ENCODE results near the gene GUK1. TPM values are rescaled to one million over a fixed set of nuclear protein-coding genes. Genes with fewer than 3 reads are reported as not detected.

The GUK1 gene
- total and polyA plus RNA-seq, 2 of the 8 experiments (the other 6 are each of a cell fraction or from before 2014, with no cell fraction given): 68.5 to 183 TPM

DNA sequence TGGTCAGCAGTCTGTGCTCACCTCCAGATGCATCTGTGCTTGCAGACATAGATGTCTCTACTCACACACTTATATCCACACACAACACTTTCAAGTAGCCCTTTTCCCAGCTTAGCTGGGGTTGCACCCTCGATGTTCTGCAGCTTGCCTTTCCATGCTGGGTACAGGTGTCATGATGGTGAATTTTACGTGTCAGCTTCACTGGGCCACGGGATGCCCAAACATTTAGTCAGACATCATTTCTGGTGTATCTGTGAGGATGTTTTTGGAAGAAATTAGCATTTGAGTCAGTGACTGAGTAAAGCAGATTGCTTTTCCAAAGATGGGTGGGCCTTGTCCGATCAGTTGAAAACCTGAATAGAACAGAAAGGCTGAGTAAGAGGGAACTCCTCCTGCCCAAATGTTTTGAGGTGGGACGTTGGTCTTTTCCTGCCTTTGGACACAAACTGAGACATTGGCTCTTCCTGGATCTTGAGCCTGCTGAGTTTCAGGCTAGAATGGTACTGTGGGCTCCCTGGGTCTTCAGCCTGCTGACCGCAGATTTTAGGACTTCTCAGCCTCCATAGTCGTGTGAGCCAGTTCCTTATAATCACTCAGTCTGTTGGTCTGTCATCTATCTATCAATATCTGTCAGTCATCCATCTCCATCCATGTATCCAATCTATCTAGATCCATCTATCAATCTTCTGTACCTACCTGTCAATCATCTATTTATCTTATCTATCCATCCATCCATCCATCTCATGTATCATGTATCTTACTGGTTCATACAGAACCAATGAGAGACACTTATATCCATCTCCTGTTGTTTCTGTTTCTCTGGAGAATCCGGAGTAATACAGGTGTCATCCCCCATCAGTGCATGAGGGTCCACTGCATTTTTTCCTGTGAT lies 55.1 kb downstream of the GUK1 start:
- Histone ChIP-seq H3K79me1 (ENCODE audit: low read depth, low read length) (no peaks in the 10 kb centered on the region), H3K56ac (replicated peaks; ENCODE audit: insufficient read length, low read depth, low read length) (no peak overlapping the region), H4K91ac (replicated peaks; ENCODE audit: insufficient read length, low read length) (no peak overlapping the region), H3K27me3 (replicated peaks in 1 of 4; ENCODE audit: control insufficient read depth in 3 of 4, extremely low read depth in 1 of 4, insufficient read depth in 3 of 4, low read length in 3 of 4) (no peaks in the 10 kb centered on the region), H2BK15ac (ENCODE audit: low read length) (no peak overlapping the region), H2BK12ac (ENCODE audit: low read depth, low read length) (no peak overlapping the region), H2AK5ac (ENCODE audit: low read depth, low read length) (no peak overlapping the region), H3K14ac (ENCODE audit: insufficient read length) (no peak overlapping the region), H2BK120ac (replicated peaks; ENCODE audit: low read depth, low read length) (no peak overlapping the region), H3K23me2 (ENCODE audit: low read depth, low read length) (no peaks in the 10 kb centered on the region), H2AFZ (ENCODE audit: low read length) (no peak overlapping the region), H3K23ac (ENCODE audit: insufficient read length) (no peak overlapping the region), H2BK5ac (ENCODE audit: low read depth, low read length) (no peak overlapping the region), H4K5ac (ENCODE audit: insufficient read length, low read depth, low read length) (no peak overlapping the region), H3K4me3 (ENCODE audit: extremely low read depth in 1 of 4, insufficient read depth in 2 of 4, low read depth in 3 of 4, low read length in 4 of 4) (no peak overlapping the region), H3K27ac (ENCODE audit: low read depth, low read length) (no peak overlapping the region), H4K8ac (ENCODE audit: extremely low read depth, insufficient read depth, low read length) (no peak overlapping the region), H3K9me3 (ENCODE audit: insufficient read depth in 2 of 2, low read depth in 1 of 2, low read length in 1 of 2) (peaks cover 15 to 20% of the 10 kb centered on the region in 2 experiments), H3K9ac (replicated peaks in 1 of 4; ENCODE audit: extremely low read depth in 1 of 4, low read depth in 3 of 4, low read length in 3 of 4) (no peak overlapping the region), H2BK20ac (ENCODE audit: low read length) (no peak overlapping the region), H3K4me2 (ENCODE audit: insufficient read depth in 1 of 2, low read depth in 2 of 2, low read length in 2 of 2) (no peak overlapping the region), H3K4ac (replicated peaks; ENCODE audit: insufficient read length, low read depth, low read length) (no peak overlapping the region), H4K20me1 (replicated peaks in 1 of 2; ENCODE audit: control insufficient read depth in 1 of 2, insufficient read depth in 2 of 2, low read length in 2 of 2) (no peaks in the 10 kb centered on the region), H3K36me3 (ENCODE audit: control insufficient read depth in 2 of 4, insufficient read depth in 4 of 4, low read length in 3 of 4) (no peaks in the 10 kb centered on the region), H3K18ac (ENCODE audit: extremely low read depth, low read length) (no peak overlapping the region), H3K79me2 (ENCODE audit: control insufficient read depth in 1 of 2, insufficient read depth in 2 of 2, low read length in 2 of 2) (no peaks in the 10 kb centered on the region), H3K4me1 (replicated peaks in 1 of 4; ENCODE audit: control insufficient read depth in 3 of 4, insufficient read depth in 4 of 4, low read length in 3 of 4) (no peaks in the 10 kb centered on the region)
- DNase-seq (ENCODE audit: low read depth in 1 of 2, low spot score in 2 of 2) (no peak), FAIRE-seq (no peak)
- POLR2A ChIA-PET (ENCODE audit: partially characterized antibody): no interaction called here
- WGBS, 2 experiments (ENCODE audit: extremely low coverage in 1 of 2, insufficient coverage in 1 of 2, insufficient read length in 1 of 2, insufficient replicate concordance in 2 of 2, low coverage in 1 of 2, low lambda C conversion rate in 2 of 2, missing lambda C conversion rate in 1 of 2): 82% methylated on average over 8 of the region's 8 CpGs; no CpG with 5 or more reads in 1 of the 2 experiments
- CTCF ChIA-PET (ENCODE audit: partially characterized antibody): interaction anchor here (0.7 kb wide), 1 partner anchor 18 kb away, joined by 3 read pairs; no protein-coding TSS in a partner anchor
- TF ChIP-seq CTBP2 (IDR thresholded peaks at IDR 0.05; ENCODE audit: borderline replicate concordance, insufficient read depth, insufficient read length, low read length): no peak
- no peak for TF ChIP-seq RFX5 (IDR thresholded peaks at IDR 0.05; ENCODE audit: borderline replicate concordance, low read depth, low read length)
- TF ChIP-seq POU5F1 (IDR thresholded peaks at IDR 0.05; ENCODE audit: low read depth, low read length): no peak
- no peak for TF ChIP-seq HDAC2 (IDR thresholded peaks at IDR 0.05; ENCODE audit: borderline replicate concordance in 1 of 2, low read depth in 2 of 2, low read length in 2 of 2)
- no peak for TF ChIP-seq TAF1 (IDR thresholded peaks at IDR 0.05; ENCODE audit: low read depth, low read length)
- no peak for TF ChIP-seq EZH2 (IDR thresholded peaks at IDR 0.05; ENCODE audit: low read depth, low read length, severe bottlenecking)
- no peak for TF ChIP-seq CBX8 (IDR thresholded peaks at IDR 0.05; ENCODE audit: borderline replicate concordance, low read depth, low read length)
- TF ChIP-seq SP2 (IDR thresholded peaks at IDR 0.05; ENCODE audit: low read length): no peak
- TF ChIP-seq, protein P1, sequence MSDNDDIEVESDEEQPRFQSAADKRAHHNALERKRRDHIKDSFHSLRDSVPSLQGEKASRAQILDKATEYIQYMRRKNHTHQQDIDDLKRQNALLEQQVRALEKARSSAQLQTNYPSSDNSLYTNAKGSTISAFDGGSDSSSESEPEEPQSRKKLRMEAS (IDR thresholded peaks at IDR 0.05): no peak
- no peak for TF ChIP-seq JUND (IDR thresholded peaks at IDR 0.05; ENCODE audit: low read length)
- TF ChIP-seq TAF7 (optimal IDR thresholded peaks at IDR 0.05; ENCODE audit: borderline replicate concordance, low read depth, low read length): no peak
